HG03280 (cell line): ENCODE measurements around the gene HTRA3.

Experiments used
- ATAC-seq: cut with Tn5 transposase; IDR thresholded peaks from one replicate; pipeline ENCODE4 v1.9.1; 2021; ENCODE audit warnings: mild to moderate bottlenecking, moderate library complexity; ENCODE audit not compliant: unreplicated experiment

The HTRA3 gene

GRCh38 chr4:8290701-8290970 lies 21.1 kb downstream of the HTRA3 start:
- no peak for ATAC-seq

GRCh38 chr4:8291036-8291682 lies 21.6 kb downstream of the HTRA3 start:
- no peak for ATAC-seq

GRCh38 chr4:8291701-8292477 lies 22.3 kb downstream of the HTRA3 start:
- no peak for ATAC-seq

DNA sequence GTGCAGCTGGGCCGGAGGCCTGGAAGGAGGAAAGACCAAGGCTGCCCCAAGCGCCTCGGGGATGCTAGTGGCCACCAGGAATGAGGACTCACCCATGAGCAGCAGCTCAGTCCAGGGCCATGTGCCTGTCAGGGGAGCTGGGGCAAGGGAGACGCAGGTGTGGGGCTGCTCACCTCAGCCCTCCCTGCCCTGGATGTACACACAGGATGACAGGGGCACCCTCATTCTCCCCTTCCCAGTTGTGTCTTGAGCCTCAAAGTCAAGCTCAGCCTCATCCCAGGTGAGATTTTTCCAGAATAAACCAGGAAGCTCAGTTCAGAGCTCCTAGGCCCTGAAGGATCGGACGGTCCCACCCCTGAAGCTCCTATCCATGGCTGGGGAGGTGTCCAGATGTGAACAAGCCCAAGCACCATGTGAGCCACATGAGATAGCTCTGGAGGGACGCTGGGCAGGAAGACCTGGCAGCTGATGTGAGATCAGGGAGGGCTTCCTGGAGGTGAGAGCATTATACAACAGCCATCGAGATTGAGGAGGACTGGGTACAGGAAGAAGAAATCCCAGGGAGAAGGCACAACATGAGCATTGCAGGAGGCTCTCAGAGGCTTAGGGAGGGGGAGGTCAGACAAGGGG lies 23.0 kb downstream of the HTRA3 start:
- no peak for ATAC-seq

- no peak for ATAC-seq
These were observed 23.8 kb downstream of the HTRA3 start for GRCh38 chr4:8293131-8293975.

- no peak for ATAC-seq
These were observed 24.5 kb downstream of the HTRA3 start for GRCh38 chr4:8294036-8294435.

GRCh38 chr4:8294775-8295174 lies 25.2 kb downstream of the HTRA3 start:
- no peak for ATAC-seq

DNA sequence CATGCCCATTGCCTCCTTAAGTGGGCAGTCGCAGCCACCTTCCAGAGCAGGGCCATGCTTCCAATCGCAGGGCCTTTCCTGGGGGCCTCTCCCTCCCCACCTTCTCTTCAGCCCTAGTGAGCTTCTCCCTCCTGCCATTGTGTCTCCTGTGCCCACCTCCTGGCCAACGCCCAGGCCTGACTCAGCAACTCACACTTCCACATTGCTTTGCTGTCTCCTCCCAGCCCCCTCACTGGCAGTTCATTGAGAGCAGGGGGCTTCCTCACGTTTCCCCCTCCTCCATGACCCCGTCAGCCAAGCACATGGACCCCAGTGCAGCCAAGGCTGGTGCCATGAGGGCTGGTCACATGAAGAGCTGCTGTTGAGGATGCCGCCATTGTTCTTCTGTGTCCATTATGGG lies 25.9 kb downstream of the HTRA3 start:
- no peak for ATAC-seq

- ATAC-seq: no peak
These were observed 26.9 kb downstream of the HTRA3 start for GRCh38 chr4:8296491-8296890.

- no peak for ATAC-seq
These were observed 27.6 kb downstream of the HTRA3 start for GRCh38 chr4:8297141-8297601.

DNA sequence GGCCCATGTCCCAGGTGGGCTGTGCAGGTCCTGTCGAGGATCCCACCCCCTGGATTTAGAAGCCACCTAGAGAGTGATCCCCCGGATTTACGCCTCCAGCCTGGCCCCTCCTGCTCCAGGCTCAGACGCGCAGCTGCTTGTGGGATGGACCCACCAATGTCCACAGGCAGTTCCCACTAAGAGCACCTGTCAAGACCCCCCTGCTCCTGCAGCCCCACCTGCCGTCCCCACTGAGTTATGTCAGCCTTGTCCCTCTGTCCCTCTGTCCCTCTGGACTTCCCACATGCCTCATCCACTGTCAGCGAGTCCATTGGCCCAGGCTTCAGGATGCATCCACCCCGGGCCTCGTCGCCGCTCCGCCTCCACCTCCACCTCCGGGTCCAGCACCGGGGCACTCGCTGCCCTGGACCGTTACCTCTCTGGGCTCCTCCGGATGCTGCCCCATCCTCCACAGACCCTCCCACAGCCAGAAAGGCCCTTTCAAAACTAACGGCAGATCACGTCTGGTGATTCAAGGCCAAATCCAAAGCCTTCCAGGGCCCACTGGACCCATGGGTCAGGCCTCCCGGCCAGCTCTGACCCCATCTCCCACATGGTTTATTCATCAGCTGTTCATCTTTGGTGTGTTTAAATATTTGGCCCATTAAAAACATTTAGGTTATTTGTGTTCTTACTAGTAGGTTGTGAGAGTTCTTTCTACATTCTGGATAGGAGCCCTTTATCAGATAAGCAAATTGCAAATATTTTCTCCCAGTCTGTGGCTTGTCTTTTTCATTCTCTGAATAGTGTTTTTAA lies 28.3 kb downstream of the HTRA3 start:
- ATAC-seq: no peak

GRCh38 chr4:8300832-8301231 lies 31.3 kb downstream of the HTRA3 start:
- ATAC-seq: no peak

GRCh38 chr4:8301851-8302730 lies 32.5 kb downstream of the HTRA3 start:
- ATAC-seq: no peak

GRCh38 chr4:8303081-8303480 lies 33.5 kb downstream of the HTRA3 start:
- ATAC-seq: no peak

- no peak for ATAC-seq
These were observed 34.1 kb downstream of the HTRA3 start for GRCh38 chr4:8303485-8304281.

DNA sequence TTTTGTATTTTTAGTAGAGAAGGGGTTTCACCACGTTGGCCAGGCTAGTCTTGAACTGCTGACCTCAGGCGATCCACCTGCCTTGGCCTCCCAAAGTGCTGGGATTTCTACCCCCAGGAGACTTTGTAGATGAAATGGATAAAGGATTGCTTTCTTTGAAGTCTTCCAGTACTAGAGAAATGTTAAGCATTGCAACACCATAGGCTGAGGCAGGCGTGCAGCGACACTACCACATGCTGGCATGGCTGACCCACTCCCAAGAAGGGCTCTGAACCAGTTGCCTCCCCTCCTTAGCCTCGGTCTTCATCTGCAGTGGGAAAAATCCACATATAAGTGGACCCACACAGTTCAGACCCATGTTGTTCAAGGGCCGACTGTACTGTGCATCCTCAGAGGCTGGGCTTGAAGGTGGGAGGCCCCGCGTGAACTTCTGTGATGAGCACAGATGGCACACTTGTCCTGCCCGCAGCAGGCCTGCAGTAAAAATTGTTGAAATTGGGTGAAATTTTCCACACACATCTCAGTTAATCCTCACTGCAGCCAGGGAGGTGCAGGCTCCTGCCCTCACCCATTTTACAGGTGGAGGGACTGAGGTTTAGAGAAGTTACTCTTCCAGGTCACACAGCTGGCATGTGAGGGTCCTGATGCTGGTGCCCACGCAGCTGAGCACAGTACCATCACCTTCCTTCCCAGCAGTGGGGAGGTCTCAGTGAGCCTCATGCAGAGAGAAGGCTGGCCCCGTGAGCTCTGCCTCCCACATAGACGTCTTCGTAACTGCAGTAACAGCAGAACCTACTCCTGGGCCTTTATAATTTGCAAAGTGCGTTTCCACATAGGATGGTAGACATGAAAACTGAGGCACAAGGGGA lies 35.5 kb downstream of the HTRA3 start:
- ATAC-seq: no peak

DNA sequence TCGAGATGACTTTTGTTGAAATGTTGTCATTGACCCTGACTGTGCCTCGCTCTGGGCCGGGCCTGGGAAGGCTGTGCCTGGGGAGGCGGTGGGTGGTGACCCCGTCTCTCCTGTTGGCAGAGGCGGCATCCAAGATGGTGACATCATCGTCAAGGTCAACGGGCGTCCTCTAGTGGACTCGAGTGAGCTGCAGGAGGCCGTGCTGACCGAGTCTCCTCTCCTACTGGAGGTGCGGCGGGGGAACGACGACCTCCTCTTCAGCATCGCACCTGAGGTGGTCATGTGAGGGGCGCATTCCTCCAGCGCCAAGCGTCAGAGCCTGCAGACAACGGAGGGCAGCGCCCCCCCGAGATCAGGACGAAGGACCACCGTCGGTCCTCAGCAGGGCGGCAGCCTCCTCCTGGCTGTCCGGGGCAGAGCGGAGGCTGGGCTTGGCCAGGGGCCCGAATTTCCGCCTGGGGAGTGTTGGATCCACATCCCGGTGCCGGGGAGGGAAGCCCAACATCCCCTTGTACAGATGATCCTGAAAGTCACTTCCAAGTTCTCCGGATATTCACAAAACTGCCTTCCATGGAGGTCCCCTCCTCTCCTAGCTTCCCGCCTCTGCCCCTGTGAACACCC lies 36.4 kb downstream of the HTRA3 start:
- ATAC-seq: no peak
